AG04449 (cell line): ENCODE results near the gene CDK3.

Experiments used
- CTCF ChIA-PET: fragments of 350-600 bp; formaldehyde crosslinking; extraction: SDS; loops from one replicate; lab custom pipeline; 2021; ENCODE audit warnings: antibody characterized with exemption; lab: Yijun Ruan, JAX
- POLR2A ChIA-PET: fragments of 400-600, 350-600 bp; formaldehyde crosslinking; extraction: SDS; loops from one replicate; lab custom pipeline; 2020; ENCODE audit warnings: antibody characterized with exemption, inconsistent platforms; lab: Yijun Ruan, JAX
- DNase-seq: peaks from one replicate; pipeline ENCODE4 v3.0.0-alpha.2; 2010; ENCODE audit warnings: low read depth, low spot score
- H3K4me3 ChIP-seq: 2 replicates; pipeline ENCODE4 v1.5.1; 2011; ENCODE audit warnings: low read depth, mild to moderate bottlenecking, control low read depth, low read length
- CTCF ChIP-seq: IDR thresholded peaks from one replicate; pipeline ENCODE4 v1.5.1; 2011; ENCODE audit warnings: mild to moderate bottlenecking, moderate library complexity, low read length, control low read depth, inconsistent platforms; ENCODE audit not compliant: insufficient read depth; ENCODE audit errors: missing control alignments

Gene CDK3

GRCh38 chr17:76017481-76018339 is 17.1 kb downstream of the CDK3 start:
- no peak overlapping the region for H3K4me3 ChIP-seq
- TF ChIP-seq CTCF, result no peak
- POLR2A ChIA-PET, result interaction anchor here (0.6 to 0.8 kb wide), 2 partner anchors 10 to 448 kb away, joined by 3 read pairs; no protein-coding TSS in a partner anchor
- CTCF ChIA-PET, result interaction anchor here (0.9 to 15.6 kb wide), 7 partner anchors 10 to 280 kb away, joined by 3 to 363 read pairs (median 8); partner anchors contain the start of gene CDK3
- no peak for DNase-seq

GRCh38 chr17:76018340-76018680 is 17.7 kb downstream of the CDK3 start:
- TF ChIP-seq CTCF, result no peak
- CTCF ChIA-PET, result interaction anchor here (1.4 to 15.6 kb wide), 5 partner anchors 12 to 280 kb away, joined by 4 to 363 read pairs (median 15); partner anchors contain the start of gene CDK3
- no peak for DNase-seq

GRCh38 chr17:76018801-76019200 is 18.1 kb downstream of the CDK3 start:
- no peak for DNase-seq
- ChIA-PET POLR2A (no interaction called here), CTCF (interaction anchor here (0.9 to 15.6 kb wide), 3 partner anchors 13 to 261 kb away, joined by 3 to 363 read pairs (median 113); partner anchors contain the start of gene CDK3)
- H3K4me3 ChIP-seq, result no peak overlapping the region
- no peak for TF ChIP-seq CTCF

More at GRCh38 chr17:76018340-76018680, 17.7 kb downstream of the CDK3 start:
- no peak overlapping the region for H3K4me3 ChIP-seq
- POLR2A ChIA-PET, result no interaction called here

GRCh38 chr17:76019833-76020467 is 19.3 kb downstream of the CDK3 start:
- no peak overlapping the region for H3K4me3 ChIP-seq
- no peak for DNase-seq
- ChIA-PET CTCF (interaction anchor here (0.6 to 15.6 kb wide), 6 partner anchors 11 to 260 kb away, joined by 3 to 363 read pairs (median 4); partner anchors contain the start of gene CDK3), POLR2A (no interaction called here)
- TF ChIP-seq CTCF, result no peak

GRCh38 chr17:76022285-76022684 is 21.6 kb downstream of the CDK3 start:
- DNase-seq, result no peak
- TF ChIP-seq CTCF, result no peak
- CTCF ChIA-PET, result interaction anchor here (1.0 to 15.6 kb wide), 2 partner anchors 8 to 20 kb away, joined by 3 to 363 read pairs; partner anchors contain the start of gene CDK3
- H3K4me3 ChIP-seq, result no peak overlapping the region
- POLR2A ChIA-PET, result interaction anchor here (0.7 kb wide), 1 partner anchor 43 kb away, joined by 3 read pairs; no protein-coding TSS in a partner anchor
